Sigmoid colon (tissue), 3 donors: Measurements from ENCODE around the gene TSPEAR.

Source experiments
- POLR2A ChIP-seq, 2 donors: fragments of 450-650 bp; IDR thresholded peaks; one replicate each; pipeline ENCODE4 v1.6.1; 2016; ENCODE audit warnings: antibody characterized with exemption in 2 of 2, mild to moderate bottlenecking in 2 of 2, moderate library complexity in 2 of 2
- TF ChIP-seq, protein P1 (sequence below), 4 experiments: fragments of 450-650 bp in 3 of 4; fragments of 200-600 bp in 1 of 4; IDR thresholded peaks; one replicate each; pipeline ENCODE4 v1.5.1; 2016 to 2019; ENCODE audit warnings: antibody characterized with exemption in 4 of 4, mild to moderate bottlenecking in 3 of 4, moderate library complexity in 2 of 4

DNA sequence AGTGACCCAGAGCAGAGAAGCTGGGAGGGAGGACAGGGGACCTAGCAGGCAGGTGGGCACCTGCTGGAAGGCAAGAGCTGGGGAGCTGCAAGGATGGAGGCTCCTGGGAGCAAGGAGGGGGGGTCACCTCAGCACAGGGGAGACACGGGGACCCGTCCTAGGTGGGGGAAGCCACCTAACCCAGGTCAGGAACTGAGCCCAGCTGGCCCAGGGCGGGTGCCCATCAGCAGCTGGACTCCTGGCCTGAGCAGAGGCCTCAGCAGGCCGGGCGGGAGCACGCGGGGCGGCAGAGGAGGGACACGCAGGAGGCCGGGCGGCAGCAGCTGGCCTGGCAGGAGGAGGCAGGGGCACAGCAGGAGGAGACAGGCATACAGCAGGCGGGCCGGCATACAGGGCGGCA lies 172.3 kb downstream of the TSPEAR start:
- TF ChIP-seq, protein P1, sequence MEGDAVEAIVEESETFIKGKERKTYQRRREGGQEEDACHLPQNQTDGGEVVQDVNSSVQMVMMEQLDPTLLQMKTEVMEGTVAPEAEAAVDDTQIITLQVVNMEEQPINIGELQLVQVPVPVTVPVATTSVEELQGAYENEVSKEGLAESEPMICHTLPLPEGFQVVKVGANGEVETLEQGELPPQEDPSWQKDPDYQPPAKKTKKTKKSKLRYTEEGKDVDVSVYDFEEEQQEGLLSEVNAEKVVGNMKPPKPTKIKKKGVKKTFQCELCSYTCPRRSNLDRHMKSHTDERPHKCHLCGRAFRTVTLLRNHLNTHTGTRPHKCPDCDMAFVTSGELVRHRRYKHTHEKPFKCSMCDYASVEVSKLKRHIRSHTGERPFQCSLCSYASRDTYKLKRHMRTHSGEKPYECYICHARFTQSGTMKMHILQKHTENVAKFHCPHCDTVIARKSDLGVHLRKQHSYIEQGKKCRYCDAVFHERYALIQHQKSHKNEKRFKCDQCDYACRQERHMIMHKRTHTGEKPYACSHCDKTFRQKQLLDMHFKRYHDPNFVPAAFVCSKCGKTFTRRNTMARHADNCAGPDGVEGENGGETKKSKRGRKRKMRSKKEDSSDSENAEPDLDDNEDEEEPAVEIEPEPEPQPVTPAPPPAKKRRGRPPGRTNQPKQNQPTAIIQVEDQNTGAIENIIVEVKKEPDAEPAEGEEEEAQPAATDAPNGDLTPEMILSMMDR (IDR thresholded peaks at IDR 0.05), result no peak
- no peak for TF ChIP-seq POLR2A (IDR thresholded peaks at IDR 0.05)
